HepG2 (cell line): ENCODE results near the gene LIPA. TPM values are rescaled to one million over a fixed set of nuclear protein-coding genes. Genes with fewer than 3 reads are reported as not detected.
"Not testable (repeated sequence)": the region's sequence is repeated elsewhere in the genome, so short reads cannot be mapped to it uniquely, and the experiment has no call there.

Experiments used
- ATAC-seq: fragments of 200-7000 bp; cut with Tn5 transposase; 3 replicates; pipeline ENCODE4 v1.9.1; 2020; ENCODE audit warnings: mild to moderate bottlenecking, moderate library complexity
- BruUV-seq: library from RNA; stranded (reverse); fragments of 400-500 nt; replicated peaks from 2 replicates; lab custom pipeline; 2021; lab: Mats Ljungman, UMichigan
- CTCF ChIA-PET: fragments of 300-600 bp; formaldehyde crosslinking; extraction: SDS; loops from one replicate; lab custom pipeline; 2021; ENCODE audit warnings: low total read pairs, inconsistent platforms, low intra/inter-chr PET ratio; lab: Yijun Ruan, JAX
- POLR2A ChIA-PET: fragments of 350-600 bp; sonication (Branson Sonifier 250); formaldehyde crosslinking; loops from one replicate; lab custom pipeline; 2020; ENCODE audit warnings: antibody characterized with exemption, inconsistent platforms; lab: Yijun Ruan, JAX
- DNase-seq: peaks from one replicate; pipeline ENCODE4 v3.0.0-alpha.2; 2015; ENCODE audit warnings: low spot score
- FAIRE-seq: peaks from 3 replicates; lab custom pipeline; 2011; peaks lifted over from hg19 to GRCh38; lab: Jason Lieb, UNC
- H2AFZ ChIP-seq: one replicate; pipeline ENCODE4 v1.6.1; 2011; ENCODE audit warnings: low read length, inconsistent platforms
- H3K27ac ChIP-seq: fragments of 300-600 bp; 3 replicates; pipeline ENCODE4 v1.8.0; 2011; ENCODE audit warnings: mixed run types, mild to moderate bottlenecking, mixed read lengths, low read length, inconsistent platforms; ENCODE audit not compliant: insufficient read depth; ENCODE audit errors: extremely low read length
- H3K27me3 ChIP-seq, 2 experiments: fragments of 200-600 bp in 1 of 2; 2 replicates in 1 of 2; 3 replicates in 1 of 2; pipeline versions ENCODE4 v1.6.0 to v1.8.0; 2011; ENCODE audit warnings: low read length in 2 of 2, mild to moderate bottlenecking in 2 of 2, moderate library complexity in 2 of 2, inconsistent platforms in 1 of 2; ENCODE audit not compliant: insufficient read depth in 2 of 2, control insufficient read depth in 1 of 2
- H3K36me3 ChIP-seq, 2 experiments: fragments of 200-600 bp in 1 of 2; replicated peaks in 1 of 2; 2 replicates in 1 of 2; 3 replicates in 1 of 2; pipeline versions ENCODE4 v1.5.1 to v1.8.0; 2011; ENCODE audit warnings: low read length in 2 of 2, inconsistent platforms in 1 of 2; ENCODE audit not compliant: insufficient read depth in 2 of 2, control insufficient read depth in 1 of 2
- H3K4me1 ChIP-seq: 2 replicates; pipeline ENCODE4 v1.5.1; 2012; ENCODE audit warnings: low read length, inconsistent platforms; ENCODE audit not compliant: insufficient read depth
- H3K4me2 ChIP-seq: 2 replicates; pipeline ENCODE4 v1.6.0; 2011; ENCODE audit warnings: low read depth, low read length, inconsistent platforms
- H3K4me3 ChIP-seq, 3 experiments: fragments of 200-600 bp in 1 of 3; sonication (generic), shearing (Covaris generic) in 1 of 3; replicated peaks in 1 of 3; 2 replicates each; pipeline ENCODE4 v1.5.1; 2011 to 2016; ENCODE audit warnings: low read length in 3 of 3, inconsistent platforms in 2 of 3, low read depth in 2 of 3, mild to moderate bottlenecking in 2 of 3, control low read depth in 1 of 3, mixed read lengths in 1 of 3; ENCODE audit not compliant: insufficient read depth in 1 of 3
- H3K79me2 ChIP-seq: one replicate; pipeline ENCODE4 v1.6.1; 2011; ENCODE audit warnings: low read length, inconsistent platforms; ENCODE audit not compliant: insufficient read depth
- H3K9ac ChIP-seq: 2 replicates; pipeline ENCODE4 v1.6.0; 2011; ENCODE audit warnings: mild to moderate bottlenecking, low read depth, low read length, inconsistent platforms; ENCODE audit not compliant: insufficient read depth
- H3K9me3 ChIP-seq: 2 replicates; pipeline ENCODE4 v1.5.1; 2012; ENCODE audit warnings: mild to moderate bottlenecking, low read length
- H4K20me1 ChIP-seq: 2 replicates; pipeline ENCODE4 v1.6.0; 2011; ENCODE audit warnings: inconsistent platforms, mild to moderate bottlenecking, low read length, moderate library complexity; ENCODE audit not compliant: insufficient read depth
- KMT2A ChIP-seq: sonication (generic); formaldehyde crosslinking; IDR thresholded peaks from 2 replicates; pipeline ENCODE4 v1.4.0; 2020; ENCODE audit warnings: missing genetic modification reagents
- SMAD3 ChIP-seq: sonication (generic); formaldehyde crosslinking; IDR thresholded peaks from 2 replicates; pipeline ENCODE4 v1.4.0; 2020; ENCODE audit warnings: missing genetic modification reagents
- SNAI1 ChIP-seq: sonication (generic); formaldehyde crosslinking; IDR thresholded peaks from 2 replicates; pipeline ENCODE4 v1.5.0; 2020; ENCODE audit warnings: mild to moderate bottlenecking, missing genetic modification reagents, borderline replicate concordance
- WGBS: methylation state at CpG from one replicate; pipeline ENCODE4 v1.1.6; 2017; ENCODE audit warnings: low lambda C conversion rate; 5-methylcytosine and 5-hydroxymethylcytosine counted together
- in situ Hi-C: cut with HindIII; loops from 2 replicates; pipeline ENCODE4 v1.10.0; 2017; ENCODE audit warnings: low pct_unique_long_range_greater_than_20kb; ENCODE audit not compliant: extremely low pct_ligation_motif_present
- intact Hi-C: fragments of 100-400 bp; cut with micrococcal nuclease; formaldehyde crosslinking; loops from one replicate; pipeline ENCODE4 v1.10.0; 2022; ENCODE audit not compliant: unreplicated experiment
- polyA plus RNA-seq, 8 experiments: library from polyadenylated mRNA; depleted of rRNA in 3 of 8; stranded (reverse) in 7 of 8; unstranded in 1 of 8; fragments of >200 nt; fragmentation: Illumina TruSeq in 4 of 8; extraction: Trizol in 4 of 8; gene quantifications; 2 replicates each; pipeline versions ENCODE4 v1.2.1 to v1.2.3, GENCODE V29; 2011 to 2016; ENCODE audit warnings: low read depth in 4 of 8, missing spikeins in 1 of 8, mixed read lengths in 1 of 8; ENCODE audit not compliant: insufficient read depth in 1 of 8
- total RNA-seq, 5 experiments: library from RNA; depleted of rRNA; stranded (reverse); fragments of >200 nt; fragmentation: Illumina TruSeq; extraction: Trizol; gene quantifications; 2 replicates each; pipeline ENCODE4 v1.2.3, GENCODE V29; 2016; ENCODE audit warnings: low read depth in 1 of 5

The LIPA gene
- total and polyA plus RNA-seq, 2 of the 13 experiments (the other 11 are each of a cell fraction or from before 2014, with no cell fraction given) = 57.1 to 79.5 TPM

- intact Hi-C loops = no loop called here
- no TSS peak for BruUV-seq
- H3K4me3 ChIP-seq = no peak overlapping the region
- no peaks in the 10 kb centered on the region for H3K4me1 ChIP-seq
- DNase-seq = no peak
- no peak for FAIRE-seq
- H3K4me2 ChIP-seq = no peak overlapping the region
- H3K9me3 ChIP-seq = no peaks in the 10 kb centered on the region
- WGBS = 42% methylated on average over 3 of the region's 3 CpGs
- no peak for ATAC-seq
- H3K27ac ChIP-seq = no peak overlapping the region
- no peak for TF ChIP-seq SMAD3 (CRISPR knock-in tag)
- no peak for TF ChIP-seq SNAI1 (CRISPR knock-in tag)
- TF ChIP-seq KMT2A (CRISPR knock-in tag) = no peak
- no peak overlapping the region for H2AFZ ChIP-seq
- H4K20me1 ChIP-seq = no peaks in the 10 kb centered on the region
- H3K36me3 ChIP-seq = no peaks in the 10 kb centered on the region
- H3K9ac ChIP-seq = no peak overlapping the region
- in situ Hi-C loops = no loop called here
- no peaks in the 10 kb centered on the region for H3K79me2 ChIP-seq
- POLR2A ChIA-PET = no interaction called here
- H3K27me3 ChIP-seq = no peaks in the 10 kb centered on the region
- CTCF ChIA-PET = interaction anchor here (1.2 kb wide), 1 partner anchor 269 kb away, joined by 3 read pairs; no protein-coding TSS in a partner anchor
Measured at GRCh38 chr10:89294721-89295239, 43.2 kb upstream of the LIPA start.

- POLR2A ChIA-PET, CTCF ChIA-PET, H3K27me3 ChIP-seq, H2AFZ ChIP-seq, H3K9me3 ChIP-seq, H3K27ac ChIP-seq, H3K4me2 ChIP-seq, H4K20me1 ChIP-seq, H3K79me2 ChIP-seq, BruUV-seq, H3K9ac ChIP-seq, intact Hi-C loops, DNase-seq, H3K4me3 ChIP-seq, FAIRE-seq, H3K36me3 ChIP-seq, ATAC-seq, in situ Hi-C loops: not testable (repeated sequence)
- 24% methylated on average over 4 of the region's 4 CpGs for WGBS
- H3K4me1 ChIP-seq = peaks cover 16% of the 10 kb centered on the region
Measured at GRCh38 chr10:89285303-89285702, 33.7 kb upstream of the LIPA start.

- H4K20me1 ChIP-seq, BruUV-seq, FAIRE-seq, intact Hi-C loops, H3K27ac ChIP-seq, H3K4me3 ChIP-seq, DNase-seq, H2AFZ ChIP-seq, H3K9ac ChIP-seq, H3K36me3 ChIP-seq, H3K79me2 ChIP-seq, CTCF ChIA-PET, H3K4me2 ChIP-seq, in situ Hi-C loops, ATAC-seq, H3K27me3 ChIP-seq, H3K9me3 ChIP-seq: not testable (repeated sequence)
- POLR2A ChIA-PET = interaction anchor here (0.7 kb wide), 1 partner anchor 15 kb away, joined by 3 read pairs; no protein-coding TSS in a partner anchor
- WGBS = 63% methylated on average over 6 of the region's 6 CpGs
- peaks cover 16% of the 10 kb centered on the region for H3K4me1 ChIP-seq
Measured at GRCh38 chr10:89284711-89285110, 33.1 kb upstream of the LIPA start.
